ENCODE results near the gene DLGAP1.

Gene DLGAP1

DNA sequence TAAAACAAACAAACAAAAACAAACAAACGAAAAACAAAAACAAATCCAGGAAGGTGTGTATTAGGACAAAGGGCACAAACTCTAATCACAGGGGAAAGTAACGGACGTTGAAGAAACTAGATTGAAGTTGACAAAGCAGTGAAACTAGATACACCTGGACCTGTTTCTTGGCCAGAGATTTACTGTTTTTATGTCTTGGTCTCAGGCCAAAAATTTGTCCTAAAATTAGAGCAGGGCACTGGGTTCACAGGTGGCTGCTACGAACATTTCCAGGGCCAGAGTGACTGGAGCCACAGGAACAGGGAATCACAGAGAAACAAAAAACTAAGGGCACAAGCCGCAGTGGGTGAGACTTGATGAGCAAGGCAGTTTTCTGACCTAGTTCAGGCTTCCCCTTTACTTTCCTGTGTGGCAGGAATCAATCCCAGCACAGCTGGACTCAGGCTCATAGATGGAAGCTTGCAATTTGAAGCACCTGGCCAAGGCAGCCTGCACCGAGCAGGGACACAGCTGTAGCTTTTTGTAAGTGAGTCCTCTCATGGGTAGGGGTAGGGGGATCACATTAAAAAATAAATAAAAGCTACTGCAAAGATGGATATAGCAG, 329.4 kb downstream of the DLGAP1 start:
- H3K4me3 ChIP-seq (ENCODE audit: control insufficient read depth, low read depth, low read length): no peak overlapping the region

DNA sequence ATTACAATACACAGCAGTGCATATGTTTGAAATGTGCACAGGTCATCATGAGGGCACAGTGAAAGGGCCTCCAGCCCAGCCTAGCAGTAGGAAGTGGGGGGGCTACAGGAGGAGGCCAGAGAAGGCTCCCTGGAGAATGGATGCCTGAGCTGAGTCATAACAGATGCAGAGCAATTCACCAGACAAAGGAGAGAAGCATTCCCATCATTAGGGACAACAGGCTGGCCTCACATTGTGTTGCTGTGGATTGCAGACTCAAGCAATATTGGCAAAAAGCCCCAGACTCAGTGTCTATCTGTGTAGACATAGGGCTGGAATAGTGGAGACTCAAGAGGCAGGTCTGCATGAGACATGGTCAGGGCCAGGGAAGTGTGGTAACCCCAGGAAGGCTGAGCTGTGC, 329.9 kb downstream of the DLGAP1 start:
- H3K4me3 ChIP-seq (ENCODE audit: control insufficient read depth, low read depth, low read length): no peak overlapping the region
- peak; percentile 92 for DNase-seq (ENCODE audit: low read depth)
- TF ChIP-seq, protein P1, sequence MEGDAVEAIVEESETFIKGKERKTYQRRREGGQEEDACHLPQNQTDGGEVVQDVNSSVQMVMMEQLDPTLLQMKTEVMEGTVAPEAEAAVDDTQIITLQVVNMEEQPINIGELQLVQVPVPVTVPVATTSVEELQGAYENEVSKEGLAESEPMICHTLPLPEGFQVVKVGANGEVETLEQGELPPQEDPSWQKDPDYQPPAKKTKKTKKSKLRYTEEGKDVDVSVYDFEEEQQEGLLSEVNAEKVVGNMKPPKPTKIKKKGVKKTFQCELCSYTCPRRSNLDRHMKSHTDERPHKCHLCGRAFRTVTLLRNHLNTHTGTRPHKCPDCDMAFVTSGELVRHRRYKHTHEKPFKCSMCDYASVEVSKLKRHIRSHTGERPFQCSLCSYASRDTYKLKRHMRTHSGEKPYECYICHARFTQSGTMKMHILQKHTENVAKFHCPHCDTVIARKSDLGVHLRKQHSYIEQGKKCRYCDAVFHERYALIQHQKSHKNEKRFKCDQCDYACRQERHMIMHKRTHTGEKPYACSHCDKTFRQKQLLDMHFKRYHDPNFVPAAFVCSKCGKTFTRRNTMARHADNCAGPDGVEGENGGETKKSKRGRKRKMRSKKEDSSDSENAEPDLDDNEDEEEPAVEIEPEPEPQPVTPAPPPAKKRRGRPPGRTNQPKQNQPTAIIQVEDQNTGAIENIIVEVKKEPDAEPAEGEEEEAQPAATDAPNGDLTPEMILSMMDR (conservative IDR thresholded peaks at IDR 0.05; ENCODE audit: control insufficient read depth, insufficient read depth, low read depth, low read length): no peak

More for the DNA sequence above, 329.4 kb downstream of the DLGAP1 start:
- TF ChIP-seq, protein P1 (conservative IDR thresholded peaks at IDR 0.05; ENCODE audit: control insufficient read depth, insufficient read depth, low read depth, low read length): no peak
- DNase-seq (ENCODE audit: low read depth): no peak

DNA sequence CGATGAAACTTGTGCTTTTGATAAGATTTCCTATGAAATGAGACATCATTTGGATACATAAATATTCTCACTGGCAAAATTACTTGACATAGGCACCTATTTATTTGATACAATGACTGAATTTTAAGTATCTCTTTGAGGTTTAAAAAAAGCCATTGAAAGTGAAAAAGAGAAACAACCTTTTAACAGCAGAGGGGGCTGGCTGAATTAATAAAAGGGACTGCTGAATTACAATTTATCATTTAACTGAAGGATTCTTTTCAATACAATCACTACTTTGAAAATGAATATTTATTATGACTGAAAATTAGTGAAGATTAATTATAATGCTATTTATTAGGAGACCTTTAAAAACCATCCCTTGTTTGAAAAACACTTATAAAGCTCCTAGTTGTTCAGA, 335.3 kb downstream of the DLGAP1 start:
- H3K4me3 ChIP-seq (ENCODE audit: control insufficient read depth, low read depth, low read length): no peak overlapping the region
- TF ChIP-seq, protein P1 (conservative IDR thresholded peaks at IDR 0.05; ENCODE audit: control insufficient read depth, insufficient read depth, low read depth, low read length): no peak
- DNase-seq (ENCODE audit: low read depth): no peak

DNA sequence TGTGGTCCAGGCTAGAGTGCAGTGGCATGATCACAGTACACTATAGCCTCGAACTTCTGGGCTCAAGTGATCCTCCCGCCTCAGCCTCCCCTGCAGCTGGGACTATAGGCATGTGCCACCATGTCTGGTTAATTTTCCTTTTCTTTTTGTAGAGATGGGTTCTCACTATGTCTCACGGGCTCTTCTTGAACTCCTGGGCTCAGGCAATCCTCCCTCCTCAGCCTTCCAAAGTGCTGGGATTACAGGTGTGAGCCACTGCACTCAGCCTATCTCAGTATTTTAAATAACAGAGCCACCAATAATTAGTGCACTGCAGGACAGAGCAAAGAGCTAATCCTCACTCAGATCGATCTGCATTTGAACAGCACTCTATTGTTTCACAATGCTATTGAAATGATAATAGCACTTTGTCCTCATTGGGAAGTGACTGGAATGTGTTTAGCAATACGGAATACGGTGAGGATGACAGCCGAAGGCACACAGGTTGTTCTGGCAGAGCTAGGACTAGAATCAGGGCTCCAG, 335.9 kb downstream of the DLGAP1 start:
- DNase-seq (ENCODE audit: low read depth): no peak
- no peak overlapping the region for H3K4me3 ChIP-seq (ENCODE audit: control insufficient read depth, low read depth, low read length)
- TF ChIP-seq, protein P1 (conservative IDR thresholded peaks at IDR 0.05; ENCODE audit: control insufficient read depth, insufficient read depth, low read depth, low read length): no peak

DNA sequence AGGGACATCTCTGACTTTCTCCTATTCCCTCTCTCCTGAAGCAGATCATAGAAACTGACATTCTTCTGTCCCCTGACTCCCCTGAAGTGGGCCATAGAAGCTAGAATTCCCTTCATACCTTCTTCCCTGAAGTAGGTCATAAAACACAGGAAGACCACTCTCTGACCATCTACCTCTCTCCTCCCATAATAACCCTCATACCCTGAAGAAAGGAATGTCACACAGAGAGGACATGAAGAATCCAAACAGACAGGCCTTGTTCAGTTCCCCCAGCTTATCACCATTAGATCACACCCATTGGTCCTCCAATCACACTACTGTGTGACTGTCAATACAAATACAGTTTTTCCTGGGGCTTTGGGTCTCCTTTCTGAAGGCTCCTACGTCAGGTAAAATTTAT, 347.1 kb downstream of the DLGAP1 start:
- TF ChIP-seq, protein P1 (conservative IDR thresholded peaks at IDR 0.05; ENCODE audit: control insufficient read depth, insufficient read depth, low read depth, low read length): no peak
- no peak overlapping the region for H3K4me3 ChIP-seq (ENCODE audit: control insufficient read depth, low read depth, low read length)
- DNase-seq (ENCODE audit: low read depth): no peak

DNA sequence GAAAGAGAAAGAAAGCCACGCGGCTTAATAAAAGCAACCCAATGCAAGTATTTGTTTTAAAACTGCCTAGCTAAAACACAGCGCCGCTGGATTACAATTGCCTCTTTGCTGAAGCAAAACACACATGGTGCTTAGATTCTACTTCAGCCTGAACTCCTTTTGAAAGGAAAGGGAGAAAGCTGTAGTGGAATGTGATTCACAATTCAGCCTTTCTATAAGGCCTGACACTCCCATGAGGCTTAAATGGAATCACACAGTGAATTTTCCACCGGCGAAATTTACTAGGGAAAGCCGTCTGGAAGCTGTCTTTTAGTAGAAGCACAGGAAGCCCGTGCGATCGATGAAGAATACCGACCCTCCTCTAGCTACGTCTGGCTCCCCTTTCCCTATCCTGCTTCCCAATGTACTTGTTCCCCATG, 348.0 kb downstream of the DLGAP1 start:
- DNase-seq (ENCODE audit: low read depth): no peak
- H3K4me3 ChIP-seq (ENCODE audit: control insufficient read depth, low read depth, low read length): no peak overlapping the region
- TF ChIP-seq, protein P1 (conservative IDR thresholded peaks at IDR 0.05; ENCODE audit: control insufficient read depth, insufficient read depth, low read depth, low read length): no peak
